IMR-90 (cell line): ENCODE results near the gene CHP2. TPM values are rescaled to one million over a fixed set of nuclear protein-coding genes. Genes with fewer than 3 reads are reported as not detected.

Experiments
- ATAC-seq: fragments of 200-7000 bp; cut with Tn5 transposase; 2 replicates; pipeline ENCODE4 v1.9.1; 2020; ENCODE audit warnings: low read depth, mild to moderate bottlenecking, moderate library complexity
- BruUV-seq: library from RNA; stranded (reverse); fragments of 400-500 nt; replicated peaks from 2 replicates; lab custom pipeline; 2021; lab: Mats Ljungman, UMichigan
- CTCF ChIA-PET: fragments of 300-600 bp; formaldehyde crosslinking; extraction: SDS; loops from one replicate; lab custom pipeline; 2021; ENCODE audit warnings: antibody characterized with exemption; lab: Yijun Ruan, JAX
- POLR2A ChIA-PET: fragments of 300-600 bp; sonication (Branson Sonifier 250); formaldehyde crosslinking; loops from one replicate; lab custom pipeline; 2022; ENCODE audit warnings: antibody characterized with exemption; ENCODE audit not compliant: unreplicated experiment; lab: Charles Lee
- DNase-seq: peaks from one replicate; pipeline ENCODE4 v3.0.0; 2013
- H2AFZ ChIP-seq: replicated peaks from 2 replicates; pipeline ENCODE3; 2013; ENCODE audit warnings: low read length, mild to moderate bottlenecking; ENCODE audit not compliant: poor library complexity
- H2AK5ac ChIP-seq: 2 replicates; pipeline ENCODE4 v1.6.1; 2013; ENCODE audit warnings: low read depth, low read length, inconsistent platforms
- H2AK9ac ChIP-seq: replicated peaks from 2 replicates; pipeline ENCODE3; 2013; ENCODE audit warnings: mild to moderate bottlenecking, low read depth, low read length, moderate library complexity; ENCODE audit not compliant: poor library complexity
- H2BK120ac ChIP-seq: 2 replicates; pipeline ENCODE4 v1.6.1; 2013; ENCODE audit warnings: low read depth, low read length, inconsistent platforms
- H2BK15ac ChIP-seq: 3 replicates; pipeline ENCODE4 v1.6.1; 2013; ENCODE audit warnings: low read depth, low read length, inconsistent platforms
- H2BK20ac ChIP-seq: 2 replicates; pipeline ENCODE4 v1.6.1; 2013; ENCODE audit warnings: low read depth, mild to moderate bottlenecking, inconsistent platforms, low read length, moderate library complexity
- H2BK5ac ChIP-seq: 2 replicates; pipeline ENCODE4 v1.6.1; 2013; ENCODE audit warnings: mild to moderate bottlenecking, low read depth, low read length, inconsistent platforms; ENCODE audit not compliant: poor library complexity, severe bottlenecking
- H3K14ac ChIP-seq: replicated peaks from 2 replicates; pipeline ENCODE4 v1.6.1; 2013; ENCODE audit warnings: low read depth, low read length, inconsistent platforms
- H3K18ac ChIP-seq: 2 replicates; pipeline ENCODE4 v1.6.1; 2013; ENCODE audit warnings: low read depth, low read length, control low read depth
- H3K23ac ChIP-seq: 2 replicates; pipeline ENCODE4 v1.6.1; 2013; ENCODE audit warnings: low read depth, low read length, inconsistent platforms
- H3K27ac ChIP-seq: 2 replicates; pipeline ENCODE4 v1.5.1; 2013; ENCODE audit warnings: mild to moderate bottlenecking, control low read depth, low read length; ENCODE audit not compliant: insufficient read depth
- H3K27me3 ChIP-seq: 2 replicates; pipeline ENCODE4 v1.6.1; 2013; ENCODE audit warnings: low read length; ENCODE audit not compliant: control insufficient read depth, insufficient read depth
- H3K36me3 ChIP-seq: 2 replicates; pipeline ENCODE4 v1.6.1; 2013; ENCODE audit warnings: low read length, mixed read lengths; ENCODE audit not compliant: control insufficient read depth, insufficient read depth
- H3K4ac ChIP-seq: 2 replicates; pipeline ENCODE4 v1.6.1; 2013; ENCODE audit warnings: low read depth, low read length, inconsistent platforms
- H3K4me1 ChIP-seq: 2 replicates; pipeline ENCODE4 v1.6.1; 2013; ENCODE audit warnings: low read length, mixed read lengths; ENCODE audit not compliant: control insufficient read depth, insufficient read depth
- H3K4me2 ChIP-seq: 2 replicates; pipeline ENCODE4 v1.6.1; 2013; ENCODE audit warnings: low read depth, mild to moderate bottlenecking, control low read depth, low read length, moderate library complexity
- H3K4me3 ChIP-seq: 2 replicates; pipeline ENCODE4 v1.5.1; 2013; ENCODE audit warnings: low read depth, mild to moderate bottlenecking, control low read depth, low read length, moderate library complexity; ENCODE audit not compliant: insufficient read depth
- H3K56ac ChIP-seq: 2 replicates; pipeline ENCODE4 v1.6.1; 2013; ENCODE audit warnings: low read length, inconsistent platforms; ENCODE audit not compliant: insufficient read depth; ENCODE audit errors: extremely low read depth
- H3K79me1 ChIP-seq, 2 experiments: 2 replicates each; pipeline ENCODE4 v1.6.1; 2013; ENCODE audit warnings: low read length in 2 of 2, inconsistent platforms in 1 of 2, low read depth in 1 of 2
- H3K9ac ChIP-seq: 2 replicates; pipeline ENCODE4 v1.6.1; 2013; ENCODE audit warnings: low read depth, low read length, control low read depth
- H3K9me1 ChIP-seq: 2 replicates; pipeline ENCODE4 v1.6.1; 2013; ENCODE audit warnings: low read length, inconsistent platforms; ENCODE audit not compliant: insufficient read depth
- H3K9me3 ChIP-seq: 2 replicates; pipeline ENCODE4 v1.6.1; 2013; ENCODE audit warnings: low read length; ENCODE audit not compliant: control insufficient read depth, insufficient read depth
- H4K20me1 ChIP-seq: 2 replicates; pipeline ENCODE4 v1.6.1; 2013; ENCODE audit warnings: low read length, inconsistent platforms; ENCODE audit not compliant: insufficient read depth
- H4K5ac ChIP-seq: 2 replicates; pipeline ENCODE4 v1.6.1; 2013; ENCODE audit warnings: mild to moderate bottlenecking, low read depth, low read length, control low read depth
- H4K8ac ChIP-seq, 2 experiments: 2 replicates each; pipeline ENCODE4 v1.6.1; 2013; ENCODE audit warnings: low read depth in 2 of 2, low read length in 2 of 2, control low read depth in 1 of 2, inconsistent platforms in 1 of 2
- H4K91ac ChIP-seq: 2 replicates; pipeline ENCODE4 v1.6.1; 2013; ENCODE audit warnings: low read depth, low read length, inconsistent platforms; ENCODE audit not compliant: insufficient read depth
- CEBPB ChIP-seq: IDR thresholded peaks from 2 replicates; pipeline ENCODE4 v1.6.1; 2012; ENCODE audit warnings: low read depth, low read length, improper control_type of control experiment
- CHD1 ChIP-seq: IDR thresholded peaks from 2 replicates; pipeline ENCODE4 v1.6.1; 2012; ENCODE audit warnings: low read depth, low read length, improper control_type of control experiment
- RCOR1 ChIP-seq: IDR thresholded peaks from 2 replicates; pipeline ENCODE4 v1.6.1; 2012; ENCODE audit warnings: mild to moderate bottlenecking, low read length, improper control_type of control experiment; ENCODE audit not compliant: insufficient replicate concordance
- SMC3 ChIP-seq: fragments of 150-350 bp; IDR thresholded peaks from 2 replicates; pipeline ENCODE4 v1.6.1; 2016; ENCODE audit warnings: low read depth, mild to moderate bottlenecking, antibody characterized with exemption, low read length, moderate library complexity
- WGBS, 2 experiments: methylation state at CpG; one replicate each; pipeline versions ENCODE4 v1.1.5 to v1.1.7; 2013; ENCODE audit warnings: missing lambda C conversion rate in 2 of 2; ENCODE audit not compliant: insufficient read length in 1 of 2; ENCODE audit errors: extremely low coverage in 2 of 2; 5-methylcytosine and 5-hydroxymethylcytosine counted together
- dilution Hi-C: fragments of 300-500 bp; cut with HindIII; formaldehyde crosslinking; loops from one replicate; pipeline ENCODE4 v1.14.3; 2018; ENCODE audit warnings: low sequenced_read_pairs; ENCODE audit not compliant: unreplicated experiment
- in situ Hi-C: fragments of 300-500 bp; cut with MboI; formaldehyde crosslinking; loops from 3 replicates; pipeline ENCODE4 v1.14.3; 2019; ENCODE audit warnings: low sequenced_read_pairs, inconsistent platforms, mixed read lengths
- intact Hi-C: fragments of 100-400 bp; cut with micrococcal nuclease; formaldehyde crosslinking; loops from 2 replicates; pipeline ENCODE4 v1.10.0; 2022
- polyA plus RNA-seq, 3 experiments: library from polyadenylated mRNA; depleted of rRNA; stranded (reverse); fragments of >200 nt; gene quantifications; 2 replicates each; pipeline ENCODE4 v1.2.3, GENCODE V29; 2012; ENCODE audit warnings: low replicate concordance in 1 of 3
- total RNA-seq: library from RNA; depleted of rRNA; stranded (reverse); fragments of >200 nt; gene quantifications from 2 replicates; pipeline ENCODE4 v1.2.3, GENCODE V29; 2012

The CHP2 gene
- total and polyA plus RNA-seq, 2 of the 4 experiments (the other 2 are of a cell fraction): not detected

GRCh38 chr16:23755484-23755809, 621 bp downstream of the CHP2 start:
- H3K9me1 ChIP-seq: no peaks in the 10 kb centered on the region
- intact Hi-C loops (no loop called here), in situ Hi-C loops (no loop called here)

More at GRCh38 chr16:23755484-23755809, 621 bp downstream of the CHP2 start:
- Histone ChIP-seq H3K79me1 (no peaks in the 10 kb centered on the region), H2BK120ac (no peak overlapping the region), H3K36me3 (no peaks in the 10 kb centered on the region), H3K23ac (no peak overlapping the region), H3K4me2 (no peak overlapping the region), H2AFZ (no peak overlapping the region), H2AK9ac (no peak overlapping the region), H3K9me3 (no peaks in the 10 kb centered on the region; the same call in 1 of the 2 replicates), H3K56ac (no peak overlapping the region), H3K9ac (no peak overlapping the region), H2BK5ac (no peak overlapping the region), H3K4ac (no peak overlapping the region), H4K5ac (no peak overlapping the region), H4K8ac (no peak overlapping the region), H3K4me3 (no peak overlapping the region), H3K27me3 (peaks cover 25% of the 10 kb centered on the region), H3K14ac (no peak overlapping the region), H2BK20ac (no peak overlapping the region), H2BK15ac (no peak overlapping the region), H4K91ac (no peak overlapping the region), H3K27ac (no peak overlapping the region), H4K20me1 (no peaks in the 10 kb centered on the region), H3K18ac (no peak overlapping the region), H3K4me1 (no peaks in the 10 kb centered on the region; the same call in 1 of the 2 replicates), H2AK5ac (no peak overlapping the region)
- no peak for TF ChIP-seq CEBPB
- no peak for TF ChIP-seq CHD1
- no peak for TF ChIP-seq SMC3
- no peak for TF ChIP-seq RCOR1
- ChIA-PET POLR2A (no interaction called here), CTCF (no interaction called here)
- ATAC-seq (no peak), DNase-seq (no peak)
- dilution Hi-C loops: no loop called here
- 43% methylated on average over 4 of the region's 15 CpGs; no CpG with 5 or more reads in 1 of the 2 experiments for WGBS, 2 experiments
- no TSS peak for BruUV-seq
